Measurements from ENCODE around the gene OCRL. TPM values are rescaled to one million over a fixed set of nuclear protein-coding genes. Genes with fewer than 3 reads are reported as not detected.

Gene OCRL
- total RNA-seq, 4 donors from 2014 or later = 41.1 to 62.3 (median 59.8) TPM

GRCh38 chrX:129608496-129608895, 68.4 kb downstream of the OCRL start:
- H3K27ac ChIP-seq (replicated peaks in 1 of 4) = no peak overlapping the region
- H3K4me1 ChIP-seq = peaks cover 4 to 26% (median 12%) of the 10 kb centered on the region in 4 donors
- H3K9me3 ChIP-seq = no peaks in the 10 kb centered on the region
- no peak for DNase-seq (ENCODE audit: extremely low spot score)
- no peaks in the 10 kb centered on the region for H3K36me3 ChIP-seq
- WGBS = no CpG with 5 or more reads among the region's 3 CpGs
- TF ChIP-seq POLR2A (IDR thresholded peaks at IDR 0.05; ENCODE audit: low read depth) (no peak), CTCF (IDR thresholded peaks at IDR 0.05) (no peak)
- no peaks in the 10 kb centered on the region for H3K27me3 ChIP-seq
- H3K4me3 ChIP-seq = no peak overlapping the region
- intact Hi-C loops (cut with DNase I) = loop anchor here (10.0 kb wide), 3 partner anchors 446 to 1306 kb away; no protein-coding TSS in a partner anchor

- Histone ChIP-seq H3K9me3 (no peaks in the 10 kb centered on the region), H3K27ac (replicated peaks in 1 of 4) (no peak overlapping the region), H3K36me3 (no peaks in the 10 kb centered on the region), H3K4me1 (peaks cover 4 to 21% (median 6%) of the 10 kb centered on the region in 4 donors), H3K4me3 (no peak overlapping the region), H3K27me3 (no peaks in the 10 kb centered on the region)
- TF ChIP-seq EP300 (IDR thresholded peaks at IDR 0.05) = no peak
- TF ChIP-seq CTCF (IDR thresholded peaks at IDR 0.05) = no peak
- TF ChIP-seq POLR2AphosphoS5 (IDR thresholded peaks at IDR 0.05) = no peak
- no peak for TF ChIP-seq POLR2A (IDR thresholded peaks at IDR 0.05; ENCODE audit: low read depth)
- no peak for DNase-seq (ENCODE audit: extremely low spot score)
- WGBS = 59% methylated on average over 1 of the region's 1 CpG
- intact Hi-C loops (cut with DNase I) = loop anchor here (10.0 kb wide), 3 partner anchors 445 to 1305 kb away; no protein-coding TSS in a partner anchor
Measured at GRCh38 chrX:129609395-129609794, 69.3 kb downstream of the OCRL start.

- Histone ChIP-seq H3K9me3 (no peaks in the 10 kb centered on the region), H3K27me3 (no peaks in the 10 kb centered on the region), H3K4me3 (no peak overlapping the region), H3K36me3 (no peaks in the 10 kb centered on the region), H3K27ac (replicated peaks in 1 of 4) (no peak overlapping the region), H3K4me1 (peaks cover 0 to 2% (median under 1%) of the 10 kb centered on the region in 4 donors)
- 73% methylated on average over 2 of the region's 2 CpGs for WGBS
- TF ChIP-seq POLR2AphosphoS5 (IDR thresholded peaks at IDR 0.05) (no peak), CTCF (IDR thresholded peaks at IDR 0.05) (no peak), POLR2A (IDR thresholded peaks at IDR 0.05; ENCODE audit: low read depth) (no peak), EP300 (IDR thresholded peaks at IDR 0.05) (no peak)
- intact Hi-C loops (cut with DNase I) = no loop called here
- DNase-seq (ENCODE audit: extremely low spot score) = no peak
Measured at GRCh38 chrX:129612396-129612795, 72.3 kb downstream of the OCRL start.

- Histone ChIP-seq H3K4me1 (no peaks in the 10 kb centered on the region), H3K27ac (replicated peaks in 1 of 4) (no peak overlapping the region), H3K27me3 (no peaks in the 10 kb centered on the region), H3K36me3 (no peaks in the 10 kb centered on the region), H3K4me3 (no peak overlapping the region), H3K9me3 (no peaks in the 10 kb centered on the region)
- intact Hi-C loops (cut with DNase I) = no loop called here
- no peak for DNase-seq (ENCODE audit: extremely low spot score)
- no peak for TF ChIP-seq EP300 (IDR thresholded peaks at IDR 0.05)
- TF ChIP-seq POLR2AphosphoS5 (IDR thresholded peaks at IDR 0.05) = no peak
Measured at GRCh38 chrX:129613596-129613995, 73.5 kb downstream of the OCRL start.

- Histone ChIP-seq H3K4me3 (no peak overlapping the region), H3K27ac (replicated peaks in 1 of 4) (no peak overlapping the region), H3K4me1 (no peaks in the 10 kb centered on the region), H3K36me3 (no peaks in the 10 kb centered on the region), H3K9me3 (no peaks in the 10 kb centered on the region), H3K27me3 (no peaks in the 10 kb centered on the region)
- DNase-seq (ENCODE audit: extremely low spot score) = no peak
- TF ChIP-seq POLR2A (IDR thresholded peaks at IDR 0.05; ENCODE audit: low read depth) = no peak
- intact Hi-C loops (cut with DNase I) = no loop called here
- WGBS = 83% methylated on average over 3 of the region's 5 CpGs
Measured at GRCh38 chrX:129614481-129615255, 74.6 kb downstream of the OCRL start.

GRCh38 chrX:129617420-129617819, 77.4 kb downstream of the OCRL start:
- H3K36me3 ChIP-seq = no peaks in the 10 kb centered on the region
- no peaks in the 10 kb centered on the region for H3K27me3 ChIP-seq
- no peaks in the 10 kb centered on the region for H3K9me3 ChIP-seq
- H3K4me1 ChIP-seq = no peaks in the 10 kb centered on the region
- no peak for DNase-seq (ENCODE audit: extremely low spot score)
- TF ChIP-seq EP300 (IDR thresholded peaks at IDR 0.05) (no peak), CTCF (IDR thresholded peaks at IDR 0.05) (no peak), POLR2AphosphoS5 (IDR thresholded peaks at IDR 0.05) (no peak), POLR2A (IDR thresholded peaks at IDR 0.05; ENCODE audit: low read depth) (no peak)
- 60% methylated on average over 6 of the region's 6 CpGs for WGBS
- no peak overlapping the region for H3K4me3 ChIP-seq
- intact Hi-C loops (cut with DNase I) = no loop called here
- H3K27ac ChIP-seq (replicated peaks in 1 of 4) = no peak overlapping the region

All from esophagus muscularis mucosa (tissue), 4 donors.